ENCODE measurements around the gene FGD5. TPM values are rescaled to one million over a fixed set of nuclear protein-coding genes. Genes with fewer than 3 reads are reported as not detected.

Gene FGD5
- total RNA-seq, result not detected
- total RNA-seq (2013), result not detected

GRCh38 chr3:14818804-14819500 is at the start of gene FGD5:
TSS of gene FGD5 (plus strand) at chr3:14818962. CDS start at chr3:14819072, 110 bp downstream.
- H3K4me1 ChIP-seq (ENCODE audit: control insufficient read depth, insufficient read depth, low read length), result no peaks in the 10 kb centered on the region
- Mint-ChIP-seq H3K27ac (no peak within 1 kb of the TSS), H3K9me3 (no peaks in the 10 kb centered on the region), H3K4me1 (no peaks in the 10 kb centered on the region), H3K36me3 (no peaks in the 10 kb centered on the region), H3K4me3 (no peak within 1 kb of the TSS), H3K27me3 (ENCODE audit: low read depth in 2 of 2) (peaks cover 10 to 34% of the 10 kb centered on the region in 2 donors)
- no peak for ATAC-seq
- no peaks in the 10 kb centered on the region for H3K9me3 ChIP-seq (ENCODE audit: control insufficient read depth, insufficient read depth, low read length)
- no peak within 1 kb of the TSS for H3K4me3 ChIP-seq (ENCODE audit: low read length)
- TF ChIP-seq, protein P1, sequence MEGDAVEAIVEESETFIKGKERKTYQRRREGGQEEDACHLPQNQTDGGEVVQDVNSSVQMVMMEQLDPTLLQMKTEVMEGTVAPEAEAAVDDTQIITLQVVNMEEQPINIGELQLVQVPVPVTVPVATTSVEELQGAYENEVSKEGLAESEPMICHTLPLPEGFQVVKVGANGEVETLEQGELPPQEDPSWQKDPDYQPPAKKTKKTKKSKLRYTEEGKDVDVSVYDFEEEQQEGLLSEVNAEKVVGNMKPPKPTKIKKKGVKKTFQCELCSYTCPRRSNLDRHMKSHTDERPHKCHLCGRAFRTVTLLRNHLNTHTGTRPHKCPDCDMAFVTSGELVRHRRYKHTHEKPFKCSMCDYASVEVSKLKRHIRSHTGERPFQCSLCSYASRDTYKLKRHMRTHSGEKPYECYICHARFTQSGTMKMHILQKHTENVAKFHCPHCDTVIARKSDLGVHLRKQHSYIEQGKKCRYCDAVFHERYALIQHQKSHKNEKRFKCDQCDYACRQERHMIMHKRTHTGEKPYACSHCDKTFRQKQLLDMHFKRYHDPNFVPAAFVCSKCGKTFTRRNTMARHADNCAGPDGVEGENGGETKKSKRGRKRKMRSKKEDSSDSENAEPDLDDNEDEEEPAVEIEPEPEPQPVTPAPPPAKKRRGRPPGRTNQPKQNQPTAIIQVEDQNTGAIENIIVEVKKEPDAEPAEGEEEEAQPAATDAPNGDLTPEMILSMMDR (IDR thresholded peaks at IDR 0.05), result no peak
- no peaks in the 10 kb centered on the region for H3K36me3 ChIP-seq (ENCODE audit: control insufficient read depth, insufficient read depth, low read length)
- H3K27me3 ChIP-seq (ENCODE audit: control insufficient read depth, insufficient read depth, low read length), result no peaks in the 10 kb centered on the region
- H3K27ac ChIP-seq (ENCODE audit: low read length), result no peak within 1 kb of the TSS
- WGBS (ENCODE audit: insufficient coverage), result 87% methylated on average over 22 of the region's 25 CpGs
- intact Hi-C loops (cut with micrococcal nuclease), result no loop called here
- no peak for DNase-seq

DNA sequence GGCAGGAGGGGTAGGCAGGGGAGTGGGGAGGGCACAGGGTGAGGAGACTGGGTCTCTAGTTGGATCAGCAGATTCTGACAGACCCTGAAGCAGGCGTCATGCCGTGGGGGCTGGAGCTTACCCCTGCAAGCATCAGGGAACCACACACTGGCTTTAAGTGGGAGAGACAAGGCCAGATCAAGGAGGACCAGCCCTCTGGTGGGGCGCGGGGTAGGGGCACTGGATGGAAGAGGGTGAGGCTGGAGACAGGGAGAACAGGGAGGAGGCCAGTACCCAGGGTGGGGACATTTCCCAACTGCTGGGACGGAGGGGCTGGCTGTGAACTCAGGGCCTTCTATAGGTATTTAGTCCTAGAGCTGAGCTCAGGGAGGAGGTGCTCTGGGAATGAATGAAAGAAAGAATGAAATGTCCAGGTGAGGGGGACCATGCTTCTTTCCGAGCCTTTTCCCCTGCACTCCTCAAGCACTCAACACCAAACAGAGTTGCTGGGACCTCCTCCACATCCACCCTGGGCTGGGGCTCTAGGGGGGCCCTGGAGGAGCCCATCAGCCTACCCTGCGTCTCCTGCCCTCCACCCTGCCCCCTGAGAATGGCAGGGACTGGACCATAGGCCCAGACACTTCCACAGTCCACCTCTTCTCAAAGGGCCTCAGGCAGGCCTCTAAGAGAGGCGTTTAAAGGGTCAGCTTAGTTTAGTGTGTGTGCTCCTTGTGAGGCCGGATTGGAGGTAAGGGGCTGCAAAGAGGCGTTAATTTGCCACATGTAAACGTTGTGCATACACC is 49.0 kb upstream of the FGD5 start:
- Mint-ChIP-seq H3K9me3 (no peaks in the 10 kb centered on the region), H3K27me3 (ENCODE audit: low read depth in 2 of 2) (peaks cover 0 to 8% of the 10 kb centered on the region in 2 donors), H3K36me3 (no peaks in the 10 kb centered on the region), H3K4me3 (no peak overlapping the region), H3K27ac (no peak overlapping the region), H3K4me1 (no peaks in the 10 kb centered on the region)
- no peak overlapping the region for H3K27ac ChIP-seq (ENCODE audit: low read length)
- DNase-seq (no peak), ATAC-seq (no peak)
- H3K4me3 ChIP-seq (ENCODE audit: low read length), result no peak overlapping the region
- no peaks in the 10 kb centered on the region for H3K4me1 ChIP-seq (ENCODE audit: control insufficient read depth, insufficient read depth, low read length)
- intact Hi-C loops (cut with micrococcal nuclease), result no loop called here
- no peaks in the 10 kb centered on the region for H3K27me3 ChIP-seq (ENCODE audit: control insufficient read depth, insufficient read depth, low read length)
- H3K36me3 ChIP-seq (ENCODE audit: control insufficient read depth, insufficient read depth, low read length), result no peaks in the 10 kb centered on the region
- TF ChIP-seq, protein P1 (IDR thresholded peaks at IDR 0.05), result no peak
- H3K9me3 ChIP-seq (ENCODE audit: control insufficient read depth, insufficient read depth, low read length), result no peaks in the 10 kb centered on the region
- WGBS (ENCODE audit: insufficient coverage), result 83% methylated on average over 11 of the region's 11 CpGs

- Histone ChIP-seq H3K27ac (ENCODE audit: low read length) (no peak overlapping the region), H3K4me3 (ENCODE audit: low read length) (no peak overlapping the region), H3K36me3 (ENCODE audit: control insufficient read depth, insufficient read depth, low read length) (no peaks in the 10 kb centered on the region), H3K9me3 (ENCODE audit: control insufficient read depth, insufficient read depth, low read length) (no peaks in the 10 kb centered on the region), H3K4me1 (ENCODE audit: control insufficient read depth, insufficient read depth, low read length) (no peaks in the 10 kb centered on the region), H3K27me3 (ENCODE audit: control insufficient read depth, insufficient read depth, low read length) (no peaks in the 10 kb centered on the region)
- TF ChIP-seq, protein P1 (IDR thresholded peaks at IDR 0.05), result no peak
- Mint-ChIP-seq H3K4me1 (no peaks in the 10 kb centered on the region), H3K9me3 (no peaks in the 10 kb centered on the region), H3K4me3 (no peak overlapping the region), H3K27ac (no peak overlapping the region), H3K36me3 (no peaks in the 10 kb centered on the region), H3K27me3 (ENCODE audit: low read depth in 2 of 2) (peaks cover 0 to 5% of the 10 kb centered on the region in 2 donors)
- DNase-seq (no peak), ATAC-seq (no peak)
- intact Hi-C loops (cut with micrococcal nuclease), result no loop called here
- 83% methylated on average over 7 of the region's 7 CpGs for WGBS (ENCODE audit: insufficient coverage)
These were observed 48.2 kb upstream of the FGD5 start for GRCh38 chr3:14770591-14770990.

Measured in natural killer cell (primary cell).